Cardiac muscle cell (in vitro differentiated cells and primary cell): Measurements from ENCODE around the gene NR5A2. TPM values are rescaled to one million over a fixed set of nuclear protein-coding genes. Genes with fewer than 3 reads are reported as not detected.

Source experiments
- DNase-seq, 2 donors: peaks; one replicate each; pipeline versions ENCODE4 v3.0.0 to v3.0.0-alpha.2; 2010 to 2017; ENCODE audit warnings: low read depth in 1 of 2, low spot score in 1 of 2
- H3K27ac ChIP-seq: fragments of 200-600 bp; sonication (generic); 2 replicates; pipeline ENCODE4 v1.5.1; 2016
- H3K27me3 ChIP-seq: fragments of 200-600 bp; sonication (generic); 2 replicates; pipeline ENCODE4 v1.6.0; 2016; ENCODE audit warnings: control low read depth
- H3K36me3 ChIP-seq: fragments of 200-600 bp; sonication (generic); 2 replicates; pipeline ENCODE4 v1.5.1; 2016; ENCODE audit warnings: control low read depth
- H3K4me1 ChIP-seq: fragments of 200-600 bp; sonication (generic); 2 replicates; pipeline ENCODE4 v1.8.1; 2017; ENCODE audit warnings: low read depth, mild to moderate bottlenecking, mixed run types
- H3K4me3 ChIP-seq: fragments of 200-600 bp; sonication (generic); 2 replicates; pipeline ENCODE4 v1.5.1; 2016; ENCODE audit warnings: mild to moderate bottlenecking
- H3K9me3 ChIP-seq: fragments of 200-600 bp; sonication (generic); 2 replicates; pipeline ENCODE4 v1.5.1; 2017; ENCODE audit warnings: low read depth, mild to moderate bottlenecking, control low read depth
- polyA plus RNA-seq: library from polyadenylated mRNA; unstranded; fragments of >200 nt; fragmentation: Nextera tagmentation; extraction: Ambion mirVana; gene quantifications from 2 replicates; pipeline ENCODE4 v1.2.1, GENCODE V29; 2016
- total RNA-seq: library from RNA; depleted of rRNA; stranded (reverse); fragments of >200 nt; gene quantifications from 2 replicates; pipeline ENCODE4 v1.2.3, GENCODE V29; 2016
- TF ChIP-seq, protein P1 (sequence below): IDR thresholded peaks from 2 replicates; pipeline ENCODE4 v1.5.1; 2012; ENCODE audit warnings: low read depth, mild to moderate bottlenecking, low read length

The NR5A2 gene
- total and polyA plus RNA-seq, 2 experiments from 2014 or later: 0.15 TPM; not detected in 1

DNA sequence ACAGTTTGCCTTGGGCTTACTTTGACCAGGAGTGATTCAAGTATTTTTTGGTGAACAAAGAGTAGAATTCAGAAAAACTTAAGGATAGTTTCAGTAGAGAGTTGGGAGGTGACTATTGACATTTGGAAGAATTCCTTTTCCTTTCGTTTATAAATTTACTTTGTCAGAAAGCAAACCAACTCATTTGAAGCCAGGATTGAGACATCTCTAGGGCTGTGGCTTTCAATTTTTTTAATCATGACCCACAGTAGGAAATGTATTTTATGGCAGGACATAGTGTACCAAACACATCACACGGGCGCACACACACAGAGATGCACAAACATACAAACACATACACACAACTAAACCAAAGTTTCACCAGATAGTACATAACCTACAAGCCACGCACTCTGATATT is 24.1 kb downstream of the NR5A2 start:
- no peaks in the 10 kb centered on the region for H3K9me3 ChIP-seq
- H3K27ac ChIP-seq: no peak overlapping the region
- H3K36me3 ChIP-seq: no peaks in the 10 kb centered on the region
- H3K4me3 ChIP-seq: no peak overlapping the region
- H3K4me1 ChIP-seq: no peaks in the 10 kb centered on the region
- no peak for DNase-seq
- TF ChIP-seq, protein P1, sequence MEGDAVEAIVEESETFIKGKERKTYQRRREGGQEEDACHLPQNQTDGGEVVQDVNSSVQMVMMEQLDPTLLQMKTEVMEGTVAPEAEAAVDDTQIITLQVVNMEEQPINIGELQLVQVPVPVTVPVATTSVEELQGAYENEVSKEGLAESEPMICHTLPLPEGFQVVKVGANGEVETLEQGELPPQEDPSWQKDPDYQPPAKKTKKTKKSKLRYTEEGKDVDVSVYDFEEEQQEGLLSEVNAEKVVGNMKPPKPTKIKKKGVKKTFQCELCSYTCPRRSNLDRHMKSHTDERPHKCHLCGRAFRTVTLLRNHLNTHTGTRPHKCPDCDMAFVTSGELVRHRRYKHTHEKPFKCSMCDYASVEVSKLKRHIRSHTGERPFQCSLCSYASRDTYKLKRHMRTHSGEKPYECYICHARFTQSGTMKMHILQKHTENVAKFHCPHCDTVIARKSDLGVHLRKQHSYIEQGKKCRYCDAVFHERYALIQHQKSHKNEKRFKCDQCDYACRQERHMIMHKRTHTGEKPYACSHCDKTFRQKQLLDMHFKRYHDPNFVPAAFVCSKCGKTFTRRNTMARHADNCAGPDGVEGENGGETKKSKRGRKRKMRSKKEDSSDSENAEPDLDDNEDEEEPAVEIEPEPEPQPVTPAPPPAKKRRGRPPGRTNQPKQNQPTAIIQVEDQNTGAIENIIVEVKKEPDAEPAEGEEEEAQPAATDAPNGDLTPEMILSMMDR: no peak
- H3K27me3 ChIP-seq: peaks cover 12% of the 10 kb centered on the region

DNA sequence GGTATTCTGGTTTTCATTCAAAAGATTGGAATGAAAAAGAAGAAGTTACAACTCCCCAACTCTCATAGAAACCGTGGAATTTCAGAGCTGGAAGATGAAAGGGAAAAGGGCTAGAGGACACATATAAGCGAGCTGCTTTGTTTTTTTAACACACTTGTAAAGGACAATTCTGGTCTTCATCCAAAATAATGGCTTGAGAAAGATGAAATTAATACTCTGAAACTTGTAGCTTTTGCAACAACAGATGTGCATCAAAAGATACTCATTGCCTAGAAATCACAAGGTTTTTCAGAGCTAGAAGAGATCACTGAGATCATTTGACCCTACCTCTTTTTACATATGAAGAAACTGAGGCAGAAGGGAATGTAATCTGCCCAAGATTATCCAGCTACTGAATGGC is 25.6 kb downstream of the NR5A2 start:
- no peaks in the 10 kb centered on the region for H3K36me3 ChIP-seq
- H3K27me3 ChIP-seq: peaks cover 10% of the 10 kb centered on the region
- no peak overlapping the region for H3K27ac ChIP-seq
- no peak for DNase-seq
- TF ChIP-seq, protein P1: no peak
- H3K4me1 ChIP-seq: no peaks in the 10 kb centered on the region
- H3K9me3 ChIP-seq: no peaks in the 10 kb centered on the region
- no peak overlapping the region for H3K4me3 ChIP-seq

DNA sequence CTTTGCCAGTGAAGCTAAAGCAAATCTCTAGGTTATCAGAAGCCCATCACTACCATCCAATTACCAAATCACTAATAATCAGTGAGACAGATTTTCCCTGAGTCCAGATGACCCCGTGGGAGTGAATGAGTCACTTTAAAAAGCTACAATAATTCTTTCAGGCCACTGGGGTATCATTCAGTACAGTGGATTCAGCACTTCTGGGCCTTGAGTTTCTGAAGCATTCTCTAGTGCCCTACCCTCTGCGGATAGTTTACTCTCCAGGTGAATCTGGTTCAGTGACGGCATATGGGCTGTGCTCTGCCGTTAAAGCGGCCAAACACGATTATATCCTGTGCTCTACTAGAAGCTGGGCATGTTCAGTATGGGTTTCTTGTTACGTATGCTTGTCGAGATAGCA is 26.1 kb downstream of the NR5A2 start:
- Histone ChIP-seq H3K27me3 (peaks cover 4% of the 10 kb centered on the region), H3K27ac (no peak overlapping the region), H3K4me1 (no peaks in the 10 kb centered on the region), H3K9me3 (no peaks in the 10 kb centered on the region), H3K4me3 (no peak overlapping the region), H3K36me3 (no peaks in the 10 kb centered on the region)
- TF ChIP-seq, protein P1: no peak
- DNase-seq: no peak

DNA sequence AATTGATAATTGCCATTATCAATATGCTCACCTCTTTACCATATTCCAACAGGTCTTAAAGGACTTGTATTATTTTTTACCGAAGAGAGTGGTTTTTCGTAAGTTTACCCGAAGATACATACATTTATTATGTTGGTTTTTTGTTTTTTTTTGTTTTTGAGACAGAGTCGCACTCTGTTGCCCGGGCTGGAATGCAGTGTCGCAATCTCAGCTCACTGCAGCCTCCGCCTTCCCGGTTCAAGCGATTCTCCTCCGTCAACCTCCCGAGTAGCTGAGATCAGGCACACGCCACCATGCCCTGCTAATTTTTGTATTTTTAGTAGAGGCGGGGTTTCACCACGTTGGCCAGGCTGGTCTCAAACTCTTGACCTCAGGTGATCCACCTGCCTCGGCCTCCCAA is 30.8 kb downstream of the NR5A2 start:
- Histone ChIP-seq H3K4me3 (no peak overlapping the region), H3K9me3 (no peaks in the 10 kb centered on the region), H3K27ac (no peak overlapping the region), H3K4me1 (no peaks in the 10 kb centered on the region), H3K27me3 (peaks cover 11% of the 10 kb centered on the region), H3K36me3 (no peaks in the 10 kb centered on the region)
- DNase-seq: no peak
- TF ChIP-seq, protein P1: no peak

DNA sequence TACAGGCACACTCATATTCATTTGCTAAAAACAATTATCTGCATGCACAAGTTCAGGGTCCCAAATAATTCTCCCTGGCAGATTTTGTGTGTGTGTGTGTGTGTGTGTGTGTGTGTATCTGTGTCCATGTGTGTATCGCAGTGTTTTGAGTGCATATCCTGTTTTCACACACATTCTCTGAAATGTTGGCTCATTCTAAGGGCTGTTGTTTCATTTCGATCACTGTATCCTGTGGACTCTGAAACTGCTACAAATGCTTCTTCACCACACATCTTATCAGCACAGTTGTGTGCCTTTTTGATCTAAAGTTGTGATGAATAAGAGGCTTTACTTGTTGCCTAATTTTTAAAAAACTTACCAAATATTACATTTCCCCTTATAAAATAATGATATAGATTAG is 34.6 kb downstream of the NR5A2 start:
- H3K27ac ChIP-seq: no peak overlapping the region
- no peak overlapping the region for H3K4me3 ChIP-seq
- TF ChIP-seq, protein P1: no peak
- peaks cover 8% of the 10 kb centered on the region for H3K27me3 ChIP-seq
- H3K4me1 ChIP-seq: no peaks in the 10 kb centered on the region
- no peaks in the 10 kb centered on the region for H3K36me3 ChIP-seq
- no peaks in the 10 kb centered on the region for H3K9me3 ChIP-seq
- no peak for DNase-seq
